ENCODE results near the gene TAF5.

Gene TAF5

DNA sequence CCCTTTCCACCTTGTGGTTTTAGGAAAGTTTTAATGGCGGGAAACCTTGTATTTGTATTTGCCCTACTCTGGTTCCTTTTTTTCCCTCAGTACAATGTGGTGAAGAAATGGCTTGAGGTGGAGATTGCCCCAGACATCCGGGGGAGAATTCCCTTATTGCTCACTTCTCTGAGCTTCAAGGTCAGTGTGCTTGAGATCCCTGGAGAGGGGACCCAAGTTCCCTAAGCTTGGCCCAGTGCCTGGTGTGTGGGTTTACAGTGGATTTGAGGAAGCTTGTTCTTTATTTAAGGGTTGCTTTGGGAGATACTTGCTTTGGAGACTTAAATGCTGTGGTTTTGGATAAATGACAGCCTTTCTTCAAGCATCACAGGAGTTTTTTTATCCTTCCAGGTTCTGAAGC, 66.1 kb downstream of the TAF5 start:
- no peak overlapping the region for H4K8ac ChIP-seq (ENCODE audit: low read length)
- no peak overlapping the region for H2AK5ac ChIP-seq (ENCODE audit: low read length, severe bottlenecking)
- no peak overlapping the region for H3K14ac ChIP-seq (ENCODE audit: low read length in 2 of 2)
- no peaks in the 10 kb centered on the region for H3K9me3 ChIP-seq (ENCODE audit: control insufficient read depth, low read length)
- no peak overlapping the region for H2BK12ac ChIP-seq (ENCODE audit: low read length in 2 of 2)
- H3K79me1 ChIP-seq (replicated peaks; ENCODE audit: low read length, poor library complexity, severe bottlenecking) = peaks cover 17% of the 10 kb centered on the region
- no peak overlapping the region for H3K4me2 ChIP-seq (ENCODE audit: low read length, poor library complexity, severe bottlenecking)
- DNase-seq = no peak
- no peak overlapping the region for H3K4ac ChIP-seq (ENCODE audit: low read depth in 1 of 2, low read length in 2 of 2)
- H2BK120ac ChIP-seq (ENCODE audit: low read depth, low read length) = no peak overlapping the region
- no peaks in the 10 kb centered on the region for H3K27me3 ChIP-seq (ENCODE audit: control insufficient read depth in 1 of 2, insufficient read depth in 1 of 2, low read length in 2 of 2)
- no peak overlapping the region for H4K91ac ChIP-seq (ENCODE audit: low read length)
- no peak overlapping the region for H3K23ac ChIP-seq (ENCODE audit: low read length in 2 of 2)
- H3K4me1 ChIP-seq (ENCODE audit: control insufficient read depth, insufficient read depth, low read depth, low read length) = no peaks in the 10 kb centered on the region
- no peak overlapping the region for H2BK5ac ChIP-seq (ENCODE audit: low read depth, low read length, poor library complexity, severe bottlenecking)
- H3K18ac ChIP-seq (ENCODE audit: low read depth in 1 of 2, low read length in 2 of 2) = no peak overlapping the region
- WGBS = 100% methylated on average over 1 of the region's 2 CpGs
- no peak overlapping the region for H3K27ac ChIP-seq (ENCODE audit: low read length, poor library complexity, severe bottlenecking)
- peaks cover 54 to 85% of the 10 kb centered on the region in 2 experiments for H3K36me3 ChIP-seq (ENCODE audit: control insufficient read depth in 1 of 2, insufficient read depth in 2 of 2, low read depth in 1 of 2, low read length in 2 of 2)
- H2BK15ac ChIP-seq (ENCODE audit: low read depth, poor library complexity, severe bottlenecking) = no peak overlapping the region
- no peak overlapping the region for H2AFZ ChIP-seq (ENCODE audit: low read depth, low read length)
- H3K9ac ChIP-seq (ENCODE audit: low read length) = peak overlapping the region; percentile 21
- no peak overlapping the region for H3K4me3 ChIP-seq (ENCODE audit: insufficient read depth in 1 of 2, low read depth in 1 of 2, low read length in 2 of 2)
